Fibroblast of the aortic adventitia (primary cell): ENCODE results near the gene EMSY. TPM values are rescaled to one million over a fixed set of nuclear protein-coding genes. Genes with fewer than 3 reads are reported as not detected.

Source experiments
- DNase-seq: peaks from one replicate; pipeline ENCODE4 v3.0.0-alpha.2; 2010; ENCODE audit warnings: low read depth
- H3K4me3 ChIP-seq: 2 replicates; pipeline ENCODE4 v1.5.1; 2011; ENCODE audit warnings: low read depth, mild to moderate bottlenecking, control low read depth, low read length, moderate library complexity
- total RNA-seq: library from RNA; depleted of rRNA; stranded (reverse); fragments of >200 nt; gene quantifications from 2 replicates; pipeline ENCODE4 v1.2.3, GENCODE V29; 2012; ENCODE audit warnings: low replicate concordance
- TF ChIP-seq, protein P1 (sequence below): IDR thresholded peaks from 2 replicates; pipeline ENCODE4 v1.5.1; 2011; ENCODE audit warnings: mild to moderate bottlenecking, low read length, control low read depth, inconsistent platforms; ENCODE audit not compliant: insufficient read depth

Gene EMSY
- total RNA-seq, 1 donor = 30.8 TPM

DNA sequence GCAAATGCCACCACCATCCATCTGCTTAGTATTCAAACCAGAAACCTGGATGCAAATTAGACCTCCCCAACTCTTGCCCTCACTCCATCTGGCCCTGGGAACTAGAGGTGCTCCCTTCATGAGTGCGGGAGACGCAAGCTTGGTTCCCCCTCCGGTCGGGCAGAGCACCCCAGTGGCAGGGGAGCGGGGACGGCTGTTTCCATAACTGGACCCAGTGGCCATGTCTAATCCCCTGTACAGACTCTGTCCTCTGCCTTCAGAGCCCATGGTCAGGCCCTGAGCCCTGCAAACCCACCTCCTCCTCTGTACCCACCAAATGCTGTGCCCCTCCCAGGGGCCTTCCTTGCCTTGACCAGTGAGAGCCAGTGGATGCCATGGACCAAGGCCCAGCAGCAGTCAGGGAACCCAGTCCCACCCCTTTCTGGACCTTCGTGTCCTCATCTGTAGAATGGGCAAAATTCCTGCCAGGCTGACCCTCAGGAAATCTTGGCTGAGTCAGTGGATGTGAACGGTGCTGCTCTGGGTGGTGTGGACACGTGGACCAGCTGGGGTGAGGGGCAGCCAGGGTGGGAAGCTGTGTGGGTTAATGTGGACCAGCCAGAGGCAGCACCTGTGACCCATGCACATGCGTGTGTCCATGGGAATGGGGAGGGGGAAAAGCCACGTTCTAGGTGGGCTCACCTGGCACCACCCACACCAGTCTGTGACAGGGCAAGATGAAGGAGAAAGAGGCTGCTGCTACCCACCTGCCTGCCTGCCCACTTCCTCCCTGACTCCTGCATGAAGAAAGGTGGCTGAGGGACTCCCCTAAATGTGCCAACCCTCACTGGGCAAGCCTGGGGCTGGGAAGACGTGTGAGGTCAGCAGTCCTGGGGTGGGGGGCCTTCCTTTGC, 153.0 kb downstream of the EMSY start:
- TF ChIP-seq, protein P1, sequence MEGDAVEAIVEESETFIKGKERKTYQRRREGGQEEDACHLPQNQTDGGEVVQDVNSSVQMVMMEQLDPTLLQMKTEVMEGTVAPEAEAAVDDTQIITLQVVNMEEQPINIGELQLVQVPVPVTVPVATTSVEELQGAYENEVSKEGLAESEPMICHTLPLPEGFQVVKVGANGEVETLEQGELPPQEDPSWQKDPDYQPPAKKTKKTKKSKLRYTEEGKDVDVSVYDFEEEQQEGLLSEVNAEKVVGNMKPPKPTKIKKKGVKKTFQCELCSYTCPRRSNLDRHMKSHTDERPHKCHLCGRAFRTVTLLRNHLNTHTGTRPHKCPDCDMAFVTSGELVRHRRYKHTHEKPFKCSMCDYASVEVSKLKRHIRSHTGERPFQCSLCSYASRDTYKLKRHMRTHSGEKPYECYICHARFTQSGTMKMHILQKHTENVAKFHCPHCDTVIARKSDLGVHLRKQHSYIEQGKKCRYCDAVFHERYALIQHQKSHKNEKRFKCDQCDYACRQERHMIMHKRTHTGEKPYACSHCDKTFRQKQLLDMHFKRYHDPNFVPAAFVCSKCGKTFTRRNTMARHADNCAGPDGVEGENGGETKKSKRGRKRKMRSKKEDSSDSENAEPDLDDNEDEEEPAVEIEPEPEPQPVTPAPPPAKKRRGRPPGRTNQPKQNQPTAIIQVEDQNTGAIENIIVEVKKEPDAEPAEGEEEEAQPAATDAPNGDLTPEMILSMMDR = no peak
- H3K4me3 ChIP-seq = no peak overlapping the region
- no peak for DNase-seq

DNA sequence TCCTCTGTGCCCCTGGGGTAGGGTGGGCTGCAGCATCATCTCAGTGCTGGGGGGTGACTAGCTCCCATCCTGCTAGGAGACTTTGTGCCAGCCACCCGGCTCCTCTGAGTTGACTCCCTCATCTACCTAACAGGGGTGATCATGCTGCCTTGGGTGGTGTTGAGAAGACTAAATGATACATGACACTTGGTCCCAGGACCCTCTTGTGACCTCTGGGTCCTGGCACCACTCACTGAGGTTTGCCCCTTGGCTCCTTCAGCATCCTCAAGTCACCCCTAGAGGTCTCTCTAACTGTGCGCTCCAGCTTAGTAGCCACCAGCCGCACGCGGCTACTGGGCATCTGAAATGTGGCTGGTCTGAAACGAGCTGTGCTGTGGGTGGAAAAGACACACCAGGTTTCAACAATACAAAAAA, 153.6 kb downstream of the EMSY start:
- H3K4me3 ChIP-seq = no peak overlapping the region
- TF ChIP-seq, protein P1 = peak; percentile 59
- DNase-seq = peak; percentile 61

DNA sequence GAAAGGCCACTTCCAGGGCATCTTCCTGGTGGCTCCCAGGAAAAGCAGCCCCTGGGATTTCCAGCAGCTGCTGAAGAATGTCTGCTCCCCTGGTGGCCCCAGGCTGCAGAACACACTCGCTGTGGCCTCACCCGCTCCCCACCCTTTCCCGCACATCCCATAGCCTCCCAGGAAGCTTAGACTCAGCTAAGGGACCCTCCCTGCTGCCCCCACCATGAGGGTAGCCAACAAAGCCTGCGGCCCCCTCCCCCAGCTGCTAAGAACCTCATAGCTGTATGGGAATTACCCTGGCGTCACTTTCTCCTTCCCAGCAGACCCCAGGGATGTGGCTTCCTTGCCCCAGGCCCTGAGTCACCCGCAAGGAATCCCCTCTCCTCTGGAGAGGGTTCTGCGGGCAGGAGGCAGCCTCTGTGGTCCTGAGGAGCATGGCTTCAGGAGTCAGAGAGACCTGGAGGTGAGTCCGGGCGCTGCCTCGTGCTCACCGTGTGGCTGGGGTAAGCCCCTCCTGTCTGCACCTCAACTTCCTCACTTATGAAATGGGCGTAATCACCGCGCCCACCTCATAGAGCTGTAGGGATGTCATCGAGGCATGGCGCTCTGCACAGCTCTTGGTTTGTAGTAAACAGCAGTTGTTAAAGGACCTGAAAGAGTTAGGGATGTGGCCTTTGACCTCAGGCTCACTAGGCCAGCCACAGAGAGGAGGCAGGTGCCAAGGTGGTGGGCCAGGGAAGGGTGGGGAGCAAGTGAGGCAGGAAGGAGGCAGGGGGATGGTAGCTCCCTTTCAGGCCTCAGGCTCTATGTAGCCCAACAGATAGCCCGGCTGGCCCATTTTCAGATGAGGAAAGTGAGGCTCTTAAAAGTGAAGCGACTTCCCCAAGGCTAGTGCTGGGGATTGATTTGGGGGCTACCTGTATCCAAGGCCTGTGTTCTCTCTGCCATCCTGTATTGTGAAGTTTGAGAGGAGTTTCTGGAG, 154.5 kb downstream of the EMSY start:
- H3K4me3 ChIP-seq = no peak overlapping the region
- TF ChIP-seq, protein P1 = no peak
- no peak for DNase-seq

GRCh38 chr11:76600124-76600655, 155.4 kb downstream of the EMSY start:
- DNase-seq = no peak
- TF ChIP-seq, protein P1 = no peak
- no peak overlapping the region for H3K4me3 ChIP-seq

DNA sequence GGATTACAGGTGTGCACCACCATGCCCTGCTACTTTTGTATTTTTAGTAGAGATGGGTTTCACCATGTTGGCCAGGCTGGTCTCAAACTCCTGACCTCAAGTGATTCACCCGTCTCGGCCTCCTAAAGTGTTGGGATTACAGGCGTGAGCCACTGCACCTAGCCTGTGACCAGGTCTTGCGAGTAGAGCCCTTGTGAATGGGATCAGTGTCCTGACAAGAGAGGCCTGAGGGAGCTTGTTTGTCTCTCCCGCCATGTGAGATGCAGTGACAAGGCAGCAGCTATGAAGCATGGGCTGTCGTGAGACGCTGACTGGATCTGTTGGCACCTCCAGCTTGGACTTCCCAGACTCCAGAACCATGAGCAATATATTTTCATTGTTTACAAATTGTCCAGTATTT, 156.5 kb downstream of the EMSY start:
- TF ChIP-seq, protein P1 = no peak
- no peak for DNase-seq

GRCh38 chr11:76601724-76602123, 156.9 kb downstream of the EMSY start:
- DNase-seq = no peak
- no peak overlapping the region for H3K4me3 ChIP-seq
- TF ChIP-seq, protein P1 = no peak

More for the DNA sequence above, 156.5 kb downstream of the EMSY start:
- no peak overlapping the region for H3K4me3 ChIP-seq
